Activated naive CD4-positive, alpha-beta T cell treated with anti-CD3 and anti-CD28 coated beads, Interleukin-2, amount 50 U/mL, for 24 hours (primary cell): ENCODE measurements around the gene FAM107B.
"Not testable (repeated sequence)": the region's sequence is repeated elsewhere in the genome, so short reads cannot be mapped to it uniquely, and the experiment has no call there.

Experiments
- H3K27ac Mint-ChIP-seq: one replicate; pipeline ENCODE4 v1.8.0; 2021; ENCODE audit warnings: mild to moderate bottlenecking, mixed read lengths
- H3K27me3 Mint-ChIP-seq: one replicate; pipeline ENCODE4 v1.8.0; 2021; ENCODE audit warnings: mixed read lengths
- H3K36me3 Mint-ChIP-seq: one replicate; pipeline ENCODE4 v1.8.0; 2021; ENCODE audit warnings: mixed read lengths
- H3K4me1 Mint-ChIP-seq: one replicate; pipeline ENCODE4 v1.8.0; 2021; ENCODE audit warnings: mixed read lengths
- H3K4me3 Mint-ChIP-seq: one replicate; pipeline ENCODE4 v1.8.0; 2021; ENCODE audit warnings: mild to moderate bottlenecking, mixed read lengths
- H3K9me3 Mint-ChIP-seq: one replicate; pipeline ENCODE4 v1.8.0; 2021; ENCODE audit warnings: mixed read lengths

The FAM107B gene

GRCh38 chr10:14727465-14727864 lies 47.2 kb downstream of the FAM107B start:
- Mint-ChIP-seq H3K9me3 (no peaks in the 10 kb centered on the region), H3K27me3 (no peaks in the 10 kb centered on the region), H3K27ac (no peak overlapping the region)

GRCh38 chr10:14724931-14725330 lies 49.8 kb downstream of the FAM107B start:
- no peak overlapping the region for H3K4me3 Mint-ChIP-seq
- H3K9me3 Mint-ChIP-seq, result no peaks in the 10 kb centered on the region
- no peaks in the 10 kb centered on the region for H3K27me3 Mint-ChIP-seq
- H3K4me1 Mint-ChIP-seq, result peaks cover 43% of the 10 kb centered on the region
- H3K27ac Mint-ChIP-seq, result no peak overlapping the region
- no peaks in the 10 kb centered on the region for H3K36me3 Mint-ChIP-seq

More at GRCh38 chr10:14727465-14727864, 47.2 kb downstream of the FAM107B start:
- Mint-ChIP-seq H3K4me3 (no peak overlapping the region), H3K36me3 (no peaks in the 10 kb centered on the region), H3K4me1 (peaks cover 38% of the 10 kb centered on the region)

GRCh38 chr10:14723052-14723689 lies 51.5 kb downstream of the FAM107B start:
- H3K36me3 Mint-ChIP-seq, result no peaks in the 10 kb centered on the region
- peak overlapping the region; percentile 61 for H3K4me3 Mint-ChIP-seq
- no peaks in the 10 kb centered on the region for H3K9me3 Mint-ChIP-seq
- H3K27me3 Mint-ChIP-seq, result no peaks in the 10 kb centered on the region
- H3K27ac Mint-ChIP-seq, result peak overlapping the region; percentile 90
- H3K4me1 Mint-ChIP-seq, result peaks cover 43% of the 10 kb centered on the region

DNA sequence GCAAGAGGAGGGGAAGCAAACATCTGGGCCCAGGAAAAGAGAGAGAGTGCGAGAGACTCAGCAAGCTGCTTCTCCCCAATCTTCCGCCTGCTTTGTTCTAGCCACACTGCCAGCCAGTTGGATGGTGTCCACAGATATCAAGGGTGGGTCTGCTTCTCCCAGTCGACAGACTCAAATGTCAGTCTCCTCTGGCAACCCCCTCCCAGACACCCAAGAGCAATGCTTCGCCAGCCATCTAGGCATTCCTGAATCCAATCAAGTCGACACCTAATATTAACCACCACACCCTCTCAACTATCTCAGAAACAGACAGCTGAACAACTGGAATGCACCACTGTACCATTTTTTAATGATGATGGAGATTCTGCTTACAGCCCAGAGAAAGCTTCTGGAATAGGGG lies 57.1 kb downstream of the FAM107B start:
- Mint-ChIP-seq H3K36me3 (no peaks in the 10 kb centered on the region), H3K27me3 (no peaks in the 10 kb centered on the region), H3K4me3 (no peak overlapping the region), H3K27ac (no peak overlapping the region), H3K9me3 (no peaks in the 10 kb centered on the region), H3K4me1 (peaks cover 6% of the 10 kb centered on the region)

DNA sequence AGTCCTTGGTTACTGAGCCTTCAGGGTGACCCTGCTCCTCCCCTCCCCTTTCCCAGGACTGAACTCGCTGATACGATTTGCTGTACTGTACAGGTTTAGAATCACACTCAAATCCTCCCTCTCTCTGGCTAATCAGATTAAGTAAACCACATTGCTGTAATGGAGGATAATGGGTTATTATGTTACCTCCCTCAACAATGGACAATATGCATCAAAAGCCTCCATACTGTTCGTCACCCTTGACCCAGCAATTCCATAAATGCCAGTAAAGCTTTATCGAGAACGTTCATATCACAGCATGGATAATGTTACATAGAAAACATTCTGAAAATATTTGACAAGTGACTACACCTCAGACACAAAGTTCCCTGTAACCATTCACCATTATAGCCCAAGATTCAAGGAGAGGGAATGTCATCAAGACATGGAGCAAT lies 61.7 kb downstream of the FAM107B start:
- no peak overlapping the region for H3K4me3 Mint-ChIP-seq

DNA sequence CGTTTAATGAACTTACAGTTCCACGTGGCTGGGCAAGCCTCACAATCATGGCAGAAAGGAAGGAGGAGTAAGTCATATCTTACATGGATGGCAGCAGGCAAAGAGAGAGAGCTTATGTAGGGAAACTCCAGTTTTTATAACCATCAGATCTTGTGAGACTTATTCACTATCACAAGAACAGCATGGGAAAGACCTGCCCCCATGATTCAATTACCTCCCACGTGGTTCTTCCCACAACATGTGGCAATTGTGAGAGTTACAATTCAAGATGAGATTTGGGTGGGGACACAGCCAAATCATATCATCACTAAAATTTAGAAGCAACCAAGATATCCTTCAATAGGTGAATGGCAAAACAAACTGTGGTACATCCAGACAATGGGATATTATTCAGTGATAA lies 65.4 kb downstream of the FAM107B start:
- H3K9me3 Mint-ChIP-seq, H3K4me3 Mint-ChIP-seq: not testable (repeated sequence)

More for the DNA sequence above, 61.7 kb downstream of the FAM107B start:
- H3K9me3 Mint-ChIP-seq, result no peaks in the 10 kb centered on the region
- no peaks in the 10 kb centered on the region for H3K27me3 Mint-ChIP-seq
- H3K36me3 Mint-ChIP-seq, result no peaks in the 10 kb centered on the region
- peaks cover 9% of the 10 kb centered on the region for H3K4me1 Mint-ChIP-seq
- H3K27ac Mint-ChIP-seq, result no peak overlapping the region

GRCh38 chr10:14707481-14707880 lies 67.2 kb downstream of the FAM107B start:
- no peak overlapping the region for H3K4me3 Mint-ChIP-seq
- H3K36me3 Mint-ChIP-seq, result no peaks in the 10 kb centered on the region
- no peaks in the 10 kb centered on the region for H3K9me3 Mint-ChIP-seq
- H3K27me3 Mint-ChIP-seq, result no peaks in the 10 kb centered on the region
- no peak overlapping the region for H3K27ac Mint-ChIP-seq
- H3K4me1 Mint-ChIP-seq, result peaks cover 9% of the 10 kb centered on the region

More for the DNA sequence above, 65.4 kb downstream of the FAM107B start:
- not testable (repeated sequence) for H3K27ac Mint-ChIP-seq, H3K27me3 Mint-ChIP-seq, H3K4me1 Mint-ChIP-seq, H3K36me3 Mint-ChIP-seq

DNA sequence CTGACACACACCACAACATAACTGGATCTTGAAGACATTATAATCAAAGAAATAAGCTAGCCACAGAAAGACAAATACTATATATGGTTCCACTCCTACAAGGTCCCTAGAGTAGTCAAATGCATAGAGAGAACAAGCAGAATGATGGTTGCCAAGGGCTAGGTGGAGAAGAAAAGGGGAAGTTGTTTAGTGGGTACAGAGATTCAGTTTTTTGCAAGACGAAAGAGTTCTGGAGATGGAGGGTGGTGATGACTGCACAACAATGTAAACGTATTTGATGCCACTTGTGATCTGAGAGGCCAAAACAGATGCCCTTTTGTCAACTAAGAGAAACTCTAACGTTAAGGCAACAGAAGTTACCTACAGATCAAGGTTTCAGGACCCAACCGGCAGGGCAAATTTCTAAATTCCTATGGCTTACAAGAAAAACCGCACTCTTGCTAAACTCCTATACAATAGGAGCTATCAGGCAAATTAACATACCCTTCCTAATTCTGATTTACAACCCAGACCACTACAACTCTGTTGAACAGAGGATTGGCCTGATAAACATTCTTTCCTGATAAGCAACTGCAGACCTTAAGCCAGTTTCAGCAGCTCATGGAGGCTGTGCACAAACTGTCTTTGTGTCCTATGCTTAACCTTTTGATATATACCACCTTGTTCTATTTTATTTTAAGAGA lies 69.0 kb downstream of the FAM107B start:
- peaks cover 9% of the 10 kb centered on the region for H3K4me1 Mint-ChIP-seq
- no peaks in the 10 kb centered on the region for H3K9me3 Mint-ChIP-seq
- no peak overlapping the region for H3K27ac Mint-ChIP-seq
- no peak overlapping the region for H3K4me3 Mint-ChIP-seq
- no peaks in the 10 kb centered on the region for H3K36me3 Mint-ChIP-seq
- H3K27me3 Mint-ChIP-seq, result no peaks in the 10 kb centered on the region

DNA sequence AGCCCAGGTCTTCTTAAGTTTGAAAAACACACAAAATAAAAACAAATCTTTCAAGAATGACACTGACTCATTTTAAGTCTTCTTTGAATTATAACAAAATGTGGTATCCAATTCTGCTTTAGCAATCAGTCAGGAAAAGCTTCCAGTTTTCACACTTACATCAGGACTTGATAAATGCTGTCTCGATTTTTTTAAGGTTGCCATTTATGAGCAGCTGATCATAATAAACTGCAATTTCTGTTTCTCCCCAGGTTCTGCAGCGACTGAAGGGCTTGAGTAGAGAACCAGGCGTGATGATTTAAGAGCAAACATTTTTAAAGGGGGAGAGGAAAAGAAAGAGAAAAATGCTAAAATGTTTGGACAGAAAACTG lies 71.1 kb downstream of the FAM107B start:
- H3K27me3 Mint-ChIP-seq, result no peaks in the 10 kb centered on the region
- no peaks in the 10 kb centered on the region for H3K4me1 Mint-ChIP-seq
- no peak overlapping the region for H3K4me3 Mint-ChIP-seq
- H3K27ac Mint-ChIP-seq, result no peak overlapping the region
- no peaks in the 10 kb centered on the region for H3K9me3 Mint-ChIP-seq
- H3K36me3 Mint-ChIP-seq, result no peaks in the 10 kb centered on the region

GRCh38 chr10:14701466-14701865 lies 73.2 kb downstream of the FAM107B start:
- Mint-ChIP-seq H3K36me3 (no peaks in the 10 kb centered on the region), H3K9me3 (no peaks in the 10 kb centered on the region), H3K27me3 (no peaks in the 10 kb centered on the region), H3K27ac (no peak overlapping the region), H3K4me3 (no peak overlapping the region), H3K4me1 (no peaks in the 10 kb centered on the region)

- Mint-ChIP-seq H3K27me3 (no peaks in the 10 kb centered on the region), H3K36me3 (no peaks in the 10 kb centered on the region), H3K9me3 (no peaks in the 10 kb centered on the region), H3K4me3 (no peak overlapping the region), H3K27ac (no peak overlapping the region), H3K4me1 (no peaks in the 10 kb centered on the region)
Observed at GRCh38 chr10:14700546-14700945, 74.2 kb downstream of the FAM107B start.

DNA sequence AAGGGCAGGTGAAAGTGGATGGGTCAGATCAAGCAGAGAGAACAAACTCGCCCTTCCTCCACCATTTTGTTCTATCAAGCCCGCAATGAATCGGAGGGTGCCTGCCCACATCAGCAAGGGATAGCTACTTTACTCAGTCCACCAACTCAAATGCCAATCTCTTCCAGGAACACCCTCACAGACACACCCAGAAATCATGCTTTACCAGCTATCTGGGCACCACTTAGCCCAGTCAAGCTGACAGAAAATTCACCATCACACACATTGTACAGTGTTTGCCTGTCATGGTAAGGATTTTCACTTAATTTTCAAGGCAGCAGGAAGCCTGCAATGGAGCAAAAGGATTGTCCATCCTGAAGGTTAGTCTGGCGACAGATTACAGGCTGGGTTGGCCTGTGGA lies 75.2 kb downstream of the FAM107B start:
- no peaks in the 10 kb centered on the region for H3K9me3 Mint-ChIP-seq
- H3K36me3 Mint-ChIP-seq, result no peaks in the 10 kb centered on the region
- no peaks in the 10 kb centered on the region for H3K27me3 Mint-ChIP-seq
- H3K4me3 Mint-ChIP-seq, result no peak overlapping the region
- no peaks in the 10 kb centered on the region for H3K4me1 Mint-ChIP-seq
- peak overlapping the region; percentile 12 for H3K27ac Mint-ChIP-seq

DNA sequence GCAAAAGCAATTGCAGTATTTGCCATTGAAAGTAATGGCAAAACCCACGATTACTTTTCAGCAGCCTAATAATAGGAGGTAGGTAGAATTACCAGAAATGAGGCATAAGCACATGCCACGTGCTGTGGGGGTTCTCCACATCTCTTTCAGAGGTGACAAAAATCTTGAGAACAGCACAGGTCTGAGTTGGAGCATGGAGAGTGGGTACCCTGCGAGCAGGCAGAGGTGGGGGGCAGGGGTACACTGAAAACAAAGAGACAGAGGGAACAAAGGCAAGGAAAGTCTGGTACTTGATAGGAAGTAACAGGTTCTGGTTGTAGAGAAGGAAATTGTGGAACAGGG lies 75.9 kb downstream of the FAM107B start:
- Mint-ChIP-seq H3K36me3 (no peaks in the 10 kb centered on the region), H3K27me3 (no peaks in the 10 kb centered on the region), H3K4me3 (no peak overlapping the region), H3K27ac (no peak overlapping the region), H3K9me3 (no peaks in the 10 kb centered on the region), H3K4me1 (no peaks in the 10 kb centered on the region)

DNA sequence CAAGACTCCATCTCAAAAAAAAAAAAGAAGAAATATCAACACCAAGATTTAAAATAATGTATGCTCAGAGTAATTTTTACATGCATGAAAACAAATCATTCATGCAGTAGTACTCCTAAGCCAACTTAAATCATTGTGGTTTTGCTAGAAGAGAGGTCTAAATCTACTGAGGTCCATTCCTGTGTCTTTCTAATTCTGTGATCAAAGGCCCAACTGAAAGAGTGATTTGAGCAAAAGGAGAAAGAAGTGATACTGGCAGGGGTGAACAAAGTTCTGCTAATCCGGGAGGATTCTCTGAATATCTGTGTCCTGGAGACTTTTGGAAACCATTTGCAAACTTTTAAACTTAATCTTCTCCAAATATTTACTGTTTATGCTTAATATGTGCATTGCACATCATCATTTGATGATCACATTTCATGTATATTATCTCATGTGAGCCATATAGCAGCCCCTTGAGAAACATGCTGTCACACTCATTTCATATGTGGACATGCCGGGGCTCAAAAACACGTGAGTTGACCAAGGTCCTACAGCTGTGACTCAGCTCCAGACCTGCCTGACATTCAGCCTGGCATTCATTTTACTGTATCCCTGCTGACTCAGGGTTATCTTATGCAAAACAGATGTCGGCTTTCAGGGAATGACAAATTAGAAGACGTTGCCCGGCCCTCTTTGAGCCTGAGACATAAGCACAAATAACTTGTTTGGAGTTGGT lies 76.4 kb downstream of the FAM107B start:
- no peaks in the 10 kb centered on the region for H3K36me3 Mint-ChIP-seq
- no peak overlapping the region for H3K27ac Mint-ChIP-seq
- no peaks in the 10 kb centered on the region for H3K27me3 Mint-ChIP-seq
- H3K4me1 Mint-ChIP-seq, result no peaks in the 10 kb centered on the region
- H3K4me3 Mint-ChIP-seq, result no peak overlapping the region
- H3K9me3 Mint-ChIP-seq, result no peaks in the 10 kb centered on the region

- Mint-ChIP-seq H3K27ac (no peak overlapping the region), H3K27me3 (no peaks in the 10 kb centered on the region), H3K36me3 (no peaks in the 10 kb centered on the region), H3K4me1 (no peaks in the 10 kb centered on the region), H3K9me3 (no peaks in the 10 kb centered on the region), H3K4me3 (no peak overlapping the region)
Observed at GRCh38 chr10:14697281-14697680, 77.4 kb downstream of the FAM107B start.

DNA sequence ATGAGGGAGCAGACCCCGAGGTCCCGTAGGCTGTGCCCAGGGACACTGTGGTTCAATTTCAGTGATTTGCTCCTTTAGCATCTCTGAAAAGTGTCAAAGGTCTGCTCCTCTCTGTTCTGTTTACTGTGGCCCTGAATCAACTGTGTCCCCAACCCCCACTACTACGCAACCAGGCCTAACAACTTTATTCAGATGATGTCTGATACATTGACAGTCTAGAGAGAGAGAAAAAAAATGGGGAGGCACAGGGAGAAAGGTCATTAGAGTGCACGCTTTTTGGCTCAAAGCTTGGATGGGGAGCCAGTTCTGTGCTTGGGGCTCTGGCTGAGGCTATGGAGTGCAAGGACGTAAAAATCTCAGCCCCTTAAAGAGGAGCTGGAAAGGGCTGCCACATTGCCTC lies 77.9 kb downstream of the FAM107B start:
- H3K4me1 Mint-ChIP-seq, result no peaks in the 10 kb centered on the region
- no peak overlapping the region for H3K4me3 Mint-ChIP-seq
- H3K27ac Mint-ChIP-seq, result no peak overlapping the region

More for the DNA sequence above, 77.9 kb downstream of the FAM107B start:
- no peaks in the 10 kb centered on the region for H3K36me3 Mint-ChIP-seq
- no peaks in the 10 kb centered on the region for H3K27me3 Mint-ChIP-seq
- no peaks in the 10 kb centered on the region for H3K9me3 Mint-ChIP-seq
